ENCODE measurements around the gene PER1. TPM values are rescaled to one million over a fixed set of nuclear protein-coding genes. Genes with fewer than 3 reads are reported as not detected.

Gene PER1
- total and polyA plus RNA-seq, 2 of the 4 experiments (the other 2 are of a cell fraction): 3.4 to 10.5 TPM

DNA sequence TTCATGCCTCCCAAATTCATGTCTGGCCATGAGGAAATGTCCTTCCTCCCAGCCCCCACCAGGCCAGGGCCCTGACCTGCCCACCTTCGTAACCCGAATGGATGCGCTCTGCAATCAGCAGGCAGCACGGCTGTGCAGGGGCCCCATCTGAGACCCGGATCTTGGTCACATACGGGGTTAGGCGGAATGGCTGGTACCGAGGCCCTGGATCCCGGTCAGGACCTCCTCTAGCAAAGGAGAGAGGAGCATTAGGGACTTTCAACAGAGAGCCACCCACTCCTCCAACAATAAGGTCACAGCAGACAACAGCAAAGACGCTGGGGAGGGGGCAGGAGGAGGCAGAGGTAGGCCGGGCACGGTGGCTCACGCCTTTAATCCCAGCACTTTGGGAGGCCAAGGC is 3.6 kb downstream of the PER1 start:
- Histone ChIP-seq H2AK9ac (replicated peaks; ENCODE audit: low read depth, low read length, poor library complexity) (no peak overlapping the region), H3K27ac (ENCODE audit: insufficient read depth, low read length) (no peak overlapping the region), H3K36me3 (ENCODE audit: control insufficient read depth, insufficient read depth, low read length) (peaks cover 52% of the 10 kb centered on the region), H3K23ac (ENCODE audit: low read depth, low read length) (no peak overlapping the region), H2AFZ (replicated peaks; ENCODE audit: low read length, poor library complexity) (no peak overlapping the region), H2AK5ac (ENCODE audit: low read depth, low read length) (no peak overlapping the region), H3K9me1 (ENCODE audit: insufficient read depth, low read length) (peaks cover 15% of the 10 kb centered on the region), H2BK20ac (ENCODE audit: low read depth, low read length) (no peak overlapping the region), H4K91ac (ENCODE audit: insufficient read depth, low read depth, low read length) (no peak overlapping the region), H3K4me2 (ENCODE audit: low read depth, low read length) (no peak overlapping the region), H2BK5ac (ENCODE audit: low read depth, low read length, poor library complexity, severe bottlenecking) (no peak overlapping the region), H3K9ac (ENCODE audit: low read depth, low read length) (no peak overlapping the region), H3K18ac (ENCODE audit: low read depth, low read length) (no peak overlapping the region), H3K79me1 (ENCODE audit: low read depth in 1 of 2, low read length in 2 of 2) (peaks cover 3 to 23% of the 10 kb centered on the region in 2 experiments; a peak in 2 of 4 replicates), H3K9me3 (ENCODE audit: control insufficient read depth, insufficient read depth, low read length) (no peaks in the 10 kb centered on the region), H3K27me3 (ENCODE audit: control insufficient read depth, insufficient read depth, low read length) (no peaks in the 10 kb centered on the region), H4K8ac (ENCODE audit: low read depth in 2 of 2, low read length in 2 of 2) (no peak overlapping the region), H2BK15ac (ENCODE audit: low read depth, low read length) (no peak overlapping the region), H3K14ac (replicated peaks; ENCODE audit: low read depth, low read length) (no peak overlapping the region), H4K5ac (ENCODE audit: low read depth, low read length) (no peak overlapping the region), H4K20me1 (ENCODE audit: insufficient read depth, low read length) (peaks cover 9% of the 10 kb centered on the region), H3K4ac (ENCODE audit: low read depth, low read length) (no peak overlapping the region), H3K4me1 (ENCODE audit: control insufficient read depth, insufficient read depth, low read length) (peaks cover 14% of the 10 kb centered on the region), H3K56ac (ENCODE audit: extremely low read depth, insufficient read depth, low read length) (no peak overlapping the region), H3K4me3 (ENCODE audit: insufficient read depth, low read depth, low read length) (no peak overlapping the region), H2BK120ac (ENCODE audit: low read depth, low read length) (no peak overlapping the region)
- POLR2A ChIA-PET (ENCODE audit: unreplicated experiment): no interaction called here
- WGBS, 2 experiments (ENCODE audit: extremely low coverage in 2 of 2, insufficient read length in 1 of 2): 96% methylated on average over 4 of the region's 13 CpGs; no CpG with 5 or more reads in 1 of the 2 experiments
- in situ Hi-C loops (cut with MboI; ENCODE audit: low sequenced_read_pairs) (no loop called here), intact Hi-C loops (cut with micrococcal nuclease) (no loop called here), dilution Hi-C loops (cut with HindIII; ENCODE audit: low sequenced_read_pairs, unreplicated experiment) (no loop called here)
- ATAC-seq (ENCODE audit: low read depth) (no peak), DNase-seq (no peak)
- CTCF ChIA-PET: no interaction called here
- BruUV-seq (replicated peaks): no TSS peak
- TF ChIP-seq, protein P1, sequence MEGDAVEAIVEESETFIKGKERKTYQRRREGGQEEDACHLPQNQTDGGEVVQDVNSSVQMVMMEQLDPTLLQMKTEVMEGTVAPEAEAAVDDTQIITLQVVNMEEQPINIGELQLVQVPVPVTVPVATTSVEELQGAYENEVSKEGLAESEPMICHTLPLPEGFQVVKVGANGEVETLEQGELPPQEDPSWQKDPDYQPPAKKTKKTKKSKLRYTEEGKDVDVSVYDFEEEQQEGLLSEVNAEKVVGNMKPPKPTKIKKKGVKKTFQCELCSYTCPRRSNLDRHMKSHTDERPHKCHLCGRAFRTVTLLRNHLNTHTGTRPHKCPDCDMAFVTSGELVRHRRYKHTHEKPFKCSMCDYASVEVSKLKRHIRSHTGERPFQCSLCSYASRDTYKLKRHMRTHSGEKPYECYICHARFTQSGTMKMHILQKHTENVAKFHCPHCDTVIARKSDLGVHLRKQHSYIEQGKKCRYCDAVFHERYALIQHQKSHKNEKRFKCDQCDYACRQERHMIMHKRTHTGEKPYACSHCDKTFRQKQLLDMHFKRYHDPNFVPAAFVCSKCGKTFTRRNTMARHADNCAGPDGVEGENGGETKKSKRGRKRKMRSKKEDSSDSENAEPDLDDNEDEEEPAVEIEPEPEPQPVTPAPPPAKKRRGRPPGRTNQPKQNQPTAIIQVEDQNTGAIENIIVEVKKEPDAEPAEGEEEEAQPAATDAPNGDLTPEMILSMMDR (conservative IDR thresholded peaks at IDR 0.05; ENCODE audit: low read depth, low read length): no peak

Measured in IMR-90 (cell line).